ENCODE results near the gene LARGE1. TPM values are rescaled to one million over a fixed set of nuclear protein-coding genes. Genes with fewer than 3 reads are reported as not detected.

LARGE1 gene
- total RNA-seq, 2 donors from 2014 or later, result 12.5 to 21.1 TPM

GRCh38 chr22:33274214-33275072 lies 645.8 kb downstream of the LARGE1 start:
- H3K27me3 ChIP-seq, result no peaks in the 10 kb centered on the region
- no peak for ATAC-seq
- no peaks in the 10 kb centered on the region for H3K9me3 ChIP-seq
- TF ChIP-seq POLR2A (IDR thresholded peaks at IDR 0.05) (no peak), CTCF (IDR thresholded peaks at IDR 0.05) (peak in 5 of 7 experiments; percentile 8 to 26 (median 21))
- intact Hi-C loops (cut with DNase I), result no loop called here
- H3K36me3 ChIP-seq (replicated peaks in 1 of 2; ENCODE audit: insufficient read depth in 1 of 2, low read depth in 2 of 2), result no peaks in the 10 kb centered on the region
- no peak overlapping the region for H3K4me3 ChIP-seq
- H3K4me1 ChIP-seq, result peaks cover 22% of the 10 kb centered on the region
- WGBS, 2 donors, result 95% methylated on average over 20 of the region's 20 CpGs
- H3K27ac ChIP-seq, result no peak overlapping the region
- peak in 2 of 4 donors; percentile 13 to 16 for DNase-seq

DNA sequence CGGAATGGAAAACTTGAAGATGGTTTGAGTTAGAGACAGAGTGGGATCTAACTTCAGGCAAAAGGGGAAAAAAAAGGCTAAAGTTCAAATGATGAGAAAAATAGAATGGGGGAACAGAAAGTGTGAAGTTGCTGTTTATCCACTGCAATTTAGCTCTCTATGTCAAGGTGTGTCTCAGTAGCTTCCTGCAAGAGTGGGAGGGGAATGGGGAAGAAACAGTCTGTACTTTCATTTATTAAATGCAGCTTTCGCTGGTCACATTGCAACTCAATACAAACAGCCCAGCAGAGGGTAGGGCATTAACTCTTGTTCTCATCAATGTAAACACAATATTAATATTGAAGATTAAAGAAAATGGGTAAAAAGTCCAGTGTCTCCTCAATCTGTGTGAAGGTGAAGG lies 647.4 kb downstream of the LARGE1 start:
- 83 to 97% methylated on average over 2 of the region's 2 CpGs for WGBS, 2 donors
- Histone ChIP-seq H3K9me3 (no peaks in the 10 kb centered on the region), H3K4me3 (no peak overlapping the region), H3K4me1 (peaks cover 22% of the 10 kb centered on the region), H3K27me3 (no peaks in the 10 kb centered on the region), H3K36me3 (replicated peaks in 1 of 2; ENCODE audit: insufficient read depth in 1 of 2, low read depth in 2 of 2) (no peaks in the 10 kb centered on the region), H3K27ac (peak overlapping the region in 1 of 4 donors; percentile 66)
- TF ChIP-seq POLR2A (IDR thresholded peaks at IDR 0.05) (no peak), CTCF (IDR thresholded peaks at IDR 0.05) (no peak)
- intact Hi-C loops (cut with DNase I), result no loop called here
- ATAC-seq (no peak), DNase-seq (no peak)

DNA sequence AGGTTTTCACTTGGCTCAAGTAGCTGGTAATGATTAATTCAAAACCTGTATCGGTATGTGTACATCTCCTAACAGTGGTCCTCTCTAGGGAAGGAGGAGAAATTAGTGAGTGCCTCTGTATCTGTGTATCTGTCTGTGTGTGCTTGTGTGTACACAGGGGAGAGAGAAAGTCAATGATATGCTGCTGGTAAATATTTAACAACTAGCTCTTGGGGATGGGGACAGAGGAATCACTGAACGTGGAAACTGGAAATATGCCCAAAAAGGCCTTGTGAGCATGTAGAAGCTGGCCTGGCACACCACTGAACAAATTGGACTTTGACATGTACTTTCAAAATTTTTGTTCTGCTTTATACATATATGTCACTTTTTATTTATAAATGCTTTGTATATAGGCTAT lies 648.1 kb downstream of the LARGE1 start:
- Histone ChIP-seq H3K27ac (peak overlapping the region in 1 of 4 donors; percentile 66), H3K36me3 (replicated peaks in 1 of 2; ENCODE audit: insufficient read depth in 1 of 2, low read depth in 2 of 2) (no peaks in the 10 kb centered on the region), H3K4me1 (peaks cover 22% of the 10 kb centered on the region), H3K27me3 (no peaks in the 10 kb centered on the region), H3K4me3 (no peak overlapping the region), H3K9me3 (no peaks in the 10 kb centered on the region)
- peak; percentile 16 to 68 (median 38) for DNase-seq
- TF ChIP-seq CTCF (IDR thresholded peaks at IDR 0.05) (no peak), POLR2A (IDR thresholded peaks at IDR 0.05) (no peak)
- 19 to 20% methylated on average over 2 of the region's 2 CpGs for WGBS, 2 donors
- intact Hi-C loops (cut with DNase I), result no loop called here
- ATAC-seq, result peak; percentile 34

DNA sequence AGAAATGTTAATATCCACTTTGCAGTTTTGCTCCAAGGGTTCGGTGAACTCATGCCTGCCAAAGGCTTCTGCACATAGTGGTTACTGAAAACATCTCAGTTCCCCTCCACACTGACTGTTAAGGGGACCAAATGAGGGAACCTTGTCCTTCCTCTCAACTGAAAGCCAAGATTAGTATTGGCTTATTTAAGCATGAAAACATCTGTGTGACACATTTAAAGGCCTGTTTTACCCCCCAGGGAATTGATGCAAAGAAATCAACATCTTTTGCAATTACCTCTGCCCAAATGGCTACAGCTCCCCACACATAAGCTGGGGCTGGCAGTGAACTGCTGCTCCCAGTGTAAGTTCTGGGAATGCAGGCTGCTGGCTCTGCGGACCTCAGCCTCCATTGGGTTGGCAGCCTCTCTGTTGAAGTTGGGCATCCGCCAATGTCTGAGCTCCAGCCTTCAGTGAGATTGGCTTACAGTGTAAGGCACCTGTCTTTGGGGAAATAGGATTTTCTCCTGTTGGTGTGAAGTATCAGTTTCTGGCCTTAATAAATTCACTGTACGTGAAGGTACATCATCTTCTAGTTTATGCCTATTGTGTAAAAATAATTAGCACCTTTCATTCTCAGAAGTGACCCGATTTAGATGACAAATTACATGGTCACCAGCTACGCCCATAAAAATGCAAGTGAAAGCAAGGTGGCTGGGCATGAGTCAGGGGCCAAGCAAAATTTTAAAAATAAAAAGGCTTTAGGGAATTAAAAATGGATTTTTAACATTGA lies 648.7 kb downstream of the LARGE1 start:
- peak overlapping the region in 1 of 4 donors; percentile 66 for H3K27ac ChIP-seq
- no peaks in the 10 kb centered on the region for H3K27me3 ChIP-seq
- H3K36me3 ChIP-seq (replicated peaks in 1 of 2; ENCODE audit: insufficient read depth in 1 of 2, low read depth in 2 of 2), result no peaks in the 10 kb centered on the region
- no peak overlapping the region for H3K4me3 ChIP-seq
- peak in 5 of 7 experiments; percentile 8 to 31 (median 25) for TF ChIP-seq CTCF (IDR thresholded peaks at IDR 0.05)
- no peak for TF ChIP-seq POLR2A (IDR thresholded peaks at IDR 0.05)
- peaks cover 22% of the 10 kb centered on the region for H3K4me1 ChIP-seq
- H3K9me3 ChIP-seq, result no peaks in the 10 kb centered on the region
- intact Hi-C loops (cut with DNase I), result no loop called here
- WGBS, 2 donors, result 24 to 27% methylated on average over 4 to 6 of the region's 6 CpGs
- peak; percentile 87 for ATAC-seq
- DNase-seq, result peak; percentile 84 to 87 (median 86)

All from body of pancreas (tissue), 4 donors.